HepG2 (cell line): ENCODE data around the gene RPL6. TPM values are rescaled to one million over a fixed set of nuclear protein-coding genes. Genes with fewer than 3 reads are reported as not detected.

ENCODE experiments used
- ARID2 ChIP-seq: sonication (generic); formaldehyde crosslinking; IDR thresholded peaks from 2 replicates; pipeline ENCODE4 v1.8.1; 2022; ENCODE audit warnings: mild to moderate bottlenecking, missing genetic modification reagents, borderline replicate concordance
- FOXP1 ChIP-seq, 2 experiments: fragments of 450-650 bp in 1 of 2; IDR thresholded peaks; 2 replicates each; pipeline ENCODE4 v1.6.1; 2017 to 2018; ENCODE audit warnings: antibody characterized with exemption in 1 of 2
- HOXA9 ChIP-seq: sonication (generic); formaldehyde crosslinking; IDR thresholded peaks from 2 replicates; pipeline ENCODE4 v1.8.1; 2022; ENCODE audit warnings: missing genetic modification reagents, mild to moderate bottlenecking, moderate library complexity, borderline replicate concordance
- IKZF1 ChIP-seq: fragments of 450-650 bp; IDR thresholded peaks from 2 replicates; pipeline ENCODE4 v1.7.1; 2016
- KMT2A ChIP-seq: sonication (generic); formaldehyde crosslinking; IDR thresholded peaks from 2 replicates; pipeline ENCODE4 v1.4.0; 2020; ENCODE audit warnings: missing genetic modification reagents
- NFE2 ChIP-seq: sonication (generic); formaldehyde crosslinking; IDR thresholded peaks from 2 replicates; pipeline ENCODE4 v1.4.0; 2020; ENCODE audit warnings: missing genetic modification reagents
- POLR2G ChIP-seq: fragments of 200-400 bp; formaldehyde crosslinking; IDR thresholded peaks from 2 replicates; pipeline ENCODE4 v1.6.1; 2018; ENCODE audit warnings: mild to moderate bottlenecking, low read depth, low read length, moderate library complexity
- RARG ChIP-seq: sonication (generic); formaldehyde crosslinking; IDR thresholded peaks from 2 replicates; pipeline ENCODE4 v1.4.0; 2020; ENCODE audit warnings: low read depth, mild to moderate bottlenecking, missing genetic modification reagents
- RFXANK ChIP-seq: IDR thresholded peaks from 2 replicates; pipeline ENCODE4 v1.6.1; 2016
- STAG1 ChIP-seq: sonication (generic); formaldehyde crosslinking; IDR thresholded peaks from 2 replicates; pipeline ENCODE4 v1.4.0; 2020; ENCODE audit warnings: missing genetic modification reagents
- TAF1 ChIP-seq: sonication (generic); formaldehyde crosslinking; IDR thresholded peaks from 2 replicates; pipeline ENCODE4 v1.4.0; 2020; ENCODE audit warnings: missing genetic modification reagents
- ZIK1 ChIP-seq: sonication (generic); formaldehyde crosslinking; IDR thresholded peaks from 2 replicates; pipeline ENCODE4 v1.5.0; 2020; ENCODE audit warnings: mild to moderate bottlenecking, low read depth, missing genetic modification reagents, borderline replicate concordance
- ZMYM3 ChIP-seq: sonication (generic); formaldehyde crosslinking; IDR thresholded peaks from 2 replicates; pipeline ENCODE4 v1.5.1; 2020; ENCODE audit warnings: mild to moderate bottlenecking, missing genetic modification reagents
- ZNF468 ChIP-seq: sonication (generic); formaldehyde crosslinking; IDR thresholded peaks from 2 replicates; pipeline ENCODE4 v1.8.0; 2022; ENCODE audit warnings: mild to moderate bottlenecking, moderate library complexity, missing genetic modification reagents
- ZNF83 ChIP-seq: sonication (generic); formaldehyde crosslinking; IDR thresholded peaks from 2 replicates; pipeline ENCODE4 v1.4.0; 2020; ENCODE audit warnings: missing genetic modification reagents, mild to moderate bottlenecking, borderline replicate concordance
- polyA plus RNA-seq, 8 experiments: library from polyadenylated mRNA; depleted of rRNA in 3 of 8; stranded (reverse) in 7 of 8; unstranded in 1 of 8; fragments of >200 nt; fragmentation: Illumina TruSeq in 4 of 8; extraction: Trizol in 4 of 8; gene quantifications; 2 replicates each; pipeline versions ENCODE4 v1.2.1 to v1.2.3, GENCODE V29; 2011 to 2016; ENCODE audit warnings: low read depth in 4 of 8, missing spikeins in 1 of 8, mixed read lengths in 1 of 8; ENCODE audit not compliant: insufficient read depth in 1 of 8
- total RNA-seq, 5 experiments: library from RNA; depleted of rRNA; stranded (reverse); fragments of >200 nt; fragmentation: Illumina TruSeq; extraction: Trizol; gene quantifications; 2 replicates each; pipeline ENCODE4 v1.2.3, GENCODE V29; 2016; ENCODE audit warnings: low read depth in 1 of 5
- TF ChIP-seq, protein P1 (sequence below): sonication (generic); formaldehyde crosslinking; IDR thresholded peaks from 2 replicates; pipeline ENCODE4 v1.4.0; 2020; ENCODE audit warnings: low read depth, mild to moderate bottlenecking, missing genetic modification reagents
- TF ChIP-seq, protein P2 (sequence below): sonication (generic); formaldehyde crosslinking; conservative IDR thresholded peaks from 2 replicates; pipeline ENCODE4 v1.8.0; 2022; ENCODE audit warnings: mild to moderate bottlenecking, moderate library complexity, missing genetic modification reagents
- TF ChIP-seq, protein P3 (sequence below), 2 experiments: fragments of 450-650 bp in 1 of 2; sonication (generic) in 1 of 2; formaldehyde crosslinking in 1 of 2; IDR thresholded peaks; 2 replicates each; pipeline versions ENCODE4 v1.6.1 to v1.8.0; 2016 to 2022; ENCODE audit warnings: antibody characterized with exemption in 1 of 2, mild to moderate bottlenecking in 1 of 2, missing genetic modification reagents in 1 of 2

RPL6 gene
- total and polyA plus RNA-seq, 2 of the 13 experiments (the other 11 are each of a cell fraction or from before 2014, with no cell fraction given), result 1,551 to 1,719 TPM

DNA sequence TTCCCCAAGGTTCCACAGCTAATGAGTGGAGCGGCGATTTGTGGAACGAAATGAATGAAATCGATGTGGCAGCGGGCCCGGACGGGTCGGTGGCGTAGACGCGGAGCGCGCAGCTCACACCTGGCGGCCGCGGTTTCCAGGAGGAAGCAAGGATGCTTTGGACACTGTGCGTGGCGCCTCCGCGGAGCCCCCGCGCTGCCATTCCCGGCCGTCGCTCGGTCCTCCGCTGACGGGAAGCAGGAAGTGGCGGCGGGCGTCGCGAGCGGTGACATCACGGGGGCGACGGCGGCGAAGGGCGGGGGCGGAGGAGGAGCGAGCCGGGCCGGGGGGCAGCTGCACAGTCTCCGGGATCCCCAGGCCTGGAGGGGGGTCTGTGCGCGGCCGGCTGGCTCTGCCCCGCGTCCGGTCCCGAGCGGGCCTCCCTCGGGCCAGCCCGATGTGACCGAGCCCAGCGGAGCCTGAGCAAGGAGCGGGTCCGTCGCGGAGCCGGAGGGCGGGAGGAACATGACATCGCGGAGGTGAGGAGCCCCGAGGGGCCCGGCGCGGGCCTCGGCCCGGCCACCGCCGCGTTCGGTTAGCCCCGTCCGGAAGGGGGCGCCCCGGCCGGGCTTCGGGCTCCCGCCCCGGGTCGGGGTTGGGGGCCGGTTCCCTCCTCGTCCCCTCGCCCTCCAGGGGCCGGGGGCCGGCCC, 9.3 kb upstream of the RPL6 start, which contains the start of gene PTPN11 (continued):
- TF ChIP-seq, protein P1, sequence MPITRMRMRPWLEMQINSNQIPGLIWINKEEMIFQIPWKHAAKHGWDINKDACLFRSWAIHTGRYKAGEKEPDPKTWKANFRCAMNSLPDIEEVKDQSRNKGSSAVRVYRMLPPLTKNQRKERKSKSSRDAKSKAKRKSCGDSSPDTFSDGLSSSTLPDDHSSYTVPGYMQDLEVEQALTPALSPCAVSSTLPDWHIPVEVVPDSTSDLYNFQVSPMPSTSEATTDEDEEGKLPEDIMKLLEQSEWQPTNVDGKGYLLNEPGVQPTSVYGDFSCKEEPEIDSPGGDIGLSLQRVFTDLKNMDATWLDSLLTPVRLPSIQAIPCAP (CRISPR knock-in tag), result no peak
- TF ChIP-seq ZNF83 (CRISPR knock-in tag) (peak; percentile 65; the same call in 1 of the 2 replicates), ZMYM3 (CRISPR knock-in tag) (peak; percentile 49), HOXA9 (CRISPR knock-in tag) (no peak; the same call in 1 of the 2 replicates), IKZF1 (no peak), KMT2A (CRISPR knock-in tag) (peak; percentile 95), ZIK1 (CRISPR knock-in tag) (peak; percentile 80; the same call in 1 of the 2 replicates), TAF1 (CRISPR knock-in tag) (peak; percentile 93), POLR2G (peak; percentile 93), STAG1 (0 out of 2 replicates have a peak, but pooled peaks have one; percentile 6), FOXP1 (IDR thresholded peaks at IDR 0.05) (no peak), FOXP1 (CRISPR knock-in tag; IDR thresholded peaks at IDR 0.05) (no peak), RARG (CRISPR knock-in tag) (no peak; the same call in 1 of the 2 replicates), ZNF468 (CRISPR knock-in tag) (0 out of 2 replicates have a peak, but pooled peaks have one; percentile 40), NFE2 (no peak), ARID2 (no peak), RFXANK (CRISPR knock-in tag) (no peak)
- TF ChIP-seq, protein P2, sequence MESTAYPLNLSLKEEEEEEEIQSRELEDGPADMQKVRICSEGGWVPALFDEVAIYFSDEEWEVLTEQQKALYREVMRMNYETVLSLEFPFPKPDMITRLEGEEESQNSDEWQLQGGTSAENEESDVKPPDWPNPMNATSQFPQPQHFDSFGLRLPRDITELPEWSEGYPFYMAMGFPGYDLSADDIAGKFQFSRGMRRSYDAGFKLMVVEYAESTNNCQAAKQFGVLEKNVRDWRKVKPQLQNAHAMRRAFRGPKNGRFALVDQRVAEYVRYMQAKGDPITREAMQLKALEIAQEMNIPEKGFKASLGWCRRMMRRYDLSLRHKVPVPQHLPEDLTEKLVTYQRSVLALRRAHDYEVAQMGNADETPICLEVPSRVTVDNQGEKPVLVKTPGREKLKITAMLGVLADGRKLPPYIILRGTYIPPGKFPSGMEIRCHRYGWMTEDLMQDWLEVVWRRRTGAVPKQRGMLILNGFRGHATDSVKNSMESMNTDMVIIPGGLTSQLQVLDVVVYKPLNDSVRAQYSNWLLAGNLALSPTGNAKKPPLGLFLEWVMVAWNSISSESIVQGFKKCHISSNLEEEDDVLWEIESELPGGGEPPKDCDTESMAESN (CRISPR knock-in tag), result peak; percentile 95
- TF ChIP-seq, protein P3, sequence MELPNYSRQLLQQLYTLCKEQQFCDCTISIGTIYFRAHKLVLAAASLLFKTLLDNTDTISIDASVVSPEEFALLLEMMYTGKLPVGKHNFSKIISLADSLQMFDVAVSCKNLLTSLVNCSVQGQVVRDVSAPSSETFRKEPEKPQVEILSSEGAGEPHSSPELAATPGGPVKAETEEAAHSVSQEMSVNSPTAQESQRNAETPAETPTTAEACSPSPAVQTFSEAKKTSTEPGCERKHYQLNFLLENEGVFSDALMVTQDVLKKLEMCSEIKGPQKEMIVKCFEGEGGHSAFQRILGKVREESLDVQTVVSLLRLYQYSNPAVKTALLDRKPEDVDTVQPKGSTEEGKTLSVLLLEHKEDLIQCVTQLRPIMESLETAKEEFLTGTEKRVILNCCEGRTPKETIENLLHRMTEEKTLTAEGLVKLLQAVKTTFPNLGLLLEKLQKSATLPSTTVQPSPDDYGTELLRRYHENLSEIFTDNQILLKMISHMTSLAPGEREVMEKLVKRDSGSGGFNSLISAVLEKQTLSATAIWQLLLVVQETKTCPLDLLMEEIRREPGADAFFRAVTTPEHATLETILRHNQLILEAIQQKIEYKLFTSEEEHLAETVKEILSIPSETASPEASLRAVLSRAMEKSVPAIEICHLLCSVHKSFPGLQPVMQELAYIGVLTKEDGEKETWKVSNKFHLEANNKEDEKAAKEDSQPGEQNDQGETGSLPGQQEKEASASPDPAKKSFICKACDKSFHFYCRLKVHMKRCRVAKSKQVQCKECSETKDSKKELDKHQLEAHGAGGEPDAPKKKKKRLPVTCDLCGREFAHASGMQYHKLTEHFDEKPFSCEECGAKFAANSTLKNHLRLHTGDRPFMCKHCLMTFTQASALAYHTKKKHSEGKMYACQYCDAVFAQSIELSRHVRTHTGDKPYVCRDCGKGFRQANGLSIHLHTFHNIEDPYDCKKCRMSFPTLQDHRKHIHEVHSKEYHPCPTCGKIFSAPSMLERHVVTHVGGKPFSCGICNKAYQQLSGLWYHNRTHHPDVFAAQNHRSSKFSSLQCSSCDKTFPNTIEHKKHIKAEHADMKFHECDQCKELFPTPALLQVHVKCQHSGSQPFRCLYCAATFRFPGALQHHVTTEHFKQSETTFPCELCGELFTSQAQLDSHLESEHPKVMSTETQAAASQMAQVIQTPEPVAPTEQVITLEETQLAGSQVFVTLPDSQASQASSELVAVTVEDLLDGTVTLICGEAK (IDR thresholded peaks at IDR 0.05), result no peak
- TF ChIP-seq, protein P3 (CRISPR knock-in tag; IDR thresholded peaks at IDR 0.05), result peak; percentile 72
